Activated naive CD8-positive, alpha-beta T cell (primary cell): ENCODE data around the gene RAB8B.
A peak's percentile ranks its signal among the peaks of the same experiment; 100 is the strongest.

Experiments
- H3K27ac Mint-ChIP-seq: one replicate; pipeline ENCODE4 v1.8.0; 2021; ENCODE audit warnings: mixed read lengths
- H3K27me3 Mint-ChIP-seq: one replicate; pipeline ENCODE4 v1.8.0; 2021; ENCODE audit warnings: mixed read lengths
- H3K36me3 Mint-ChIP-seq: one replicate; pipeline ENCODE4 v1.8.0; 2021; ENCODE audit warnings: mixed read lengths
- H3K4me1 Mint-ChIP-seq: one replicate; pipeline ENCODE4 v1.8.0; 2021; ENCODE audit warnings: low read depth, mixed read lengths
- H3K4me3 Mint-ChIP-seq: one replicate; pipeline ENCODE4 v1.8.0; 2021; ENCODE audit warnings: mild to moderate bottlenecking, mixed read lengths
- H3K9me3 Mint-ChIP-seq: one replicate; pipeline ENCODE4 v1.8.0; 2021; ENCODE audit warnings: low read depth, mixed read lengths

RAB8B gene

GRCh38 chr15:63277893-63278456 is 88.6 kb downstream of the RAB8B start:
- Mint-ChIP-seq H3K27me3 (no peaks in the 10 kb centered on the region), H3K36me3 (peaks cover 2% of the 10 kb centered on the region), H3K4me1 (peaks cover 39% of the 10 kb centered on the region), H3K9me3 (no peaks in the 10 kb centered on the region), H3K4me3 (peak overlapping the region; percentile 78), H3K27ac (peak overlapping the region; percentile 66)

- Mint-ChIP-seq H3K36me3 (peaks cover 8% of the 10 kb centered on the region), H3K4me1 (peaks cover 16% of the 10 kb centered on the region), H3K4me3 (no peak overlapping the region), H3K27me3 (no peaks in the 10 kb centered on the region), H3K9me3 (no peaks in the 10 kb centered on the region), H3K27ac (no peak overlapping the region)
These were observed 93.7 kb downstream of the RAB8B start for GRCh38 chr15:63283126-63283525.

- peaks cover 14% of the 10 kb centered on the region for H3K4me1 Mint-ChIP-seq
- no peak overlapping the region for H3K27ac Mint-ChIP-seq
- no peaks in the 10 kb centered on the region for H3K27me3 Mint-ChIP-seq
- H3K4me3 Mint-ChIP-seq, result no peak overlapping the region
- H3K36me3 Mint-ChIP-seq, result peaks cover 8% of the 10 kb centered on the region
- no peaks in the 10 kb centered on the region for H3K9me3 Mint-ChIP-seq
These were observed 94.9 kb downstream of the RAB8B start for GRCh38 chr15:63284335-63284734.

- Mint-ChIP-seq H3K27me3 (no peaks in the 10 kb centered on the region), H3K4me3 (no peak overlapping the region), H3K36me3 (peaks cover 6% of the 10 kb centered on the region), H3K9me3 (no peaks in the 10 kb centered on the region), H3K4me1 (peaks cover 12% of the 10 kb centered on the region), H3K27ac (peak overlapping the region; percentile 50)
These were observed 97.7 kb downstream of the RAB8B start for GRCh38 chr15:63287109-63287508.

- Mint-ChIP-seq H3K27ac (no peak overlapping the region), H3K4me3 (no peak overlapping the region), H3K27me3 (no peaks in the 10 kb centered on the region), H3K4me1 (peaks cover 12% of the 10 kb centered on the region), H3K9me3 (no peaks in the 10 kb centered on the region), H3K36me3 (peaks cover 9% of the 10 kb centered on the region)
These were observed 98.9 kb downstream of the RAB8B start for GRCh38 chr15:63288342-63288741.

- Mint-ChIP-seq H3K27ac (no peak overlapping the region), H3K4me1 (peaks cover 8% of the 10 kb centered on the region), H3K36me3 (peaks cover 6% of the 10 kb centered on the region), H3K27me3 (no peaks in the 10 kb centered on the region), H3K9me3 (no peaks in the 10 kb centered on the region), H3K4me3 (no peak overlapping the region)
These were observed 99.5 kb downstream of the RAB8B start for GRCh38 chr15:63288778-63289378.

GRCh38 chr15:63291507-63291906 is 102.1 kb downstream of the RAB8B start:
- Mint-ChIP-seq H3K36me3 (peaks cover 7% of the 10 kb centered on the region), H3K27me3 (no peaks in the 10 kb centered on the region), H3K4me3 (no peak overlapping the region), H3K9me3 (no peaks in the 10 kb centered on the region), H3K27ac (no peak overlapping the region), H3K4me1 (peaks cover 14% of the 10 kb centered on the region)

GRCh38 chr15:63292241-63292640 is 102.8 kb downstream of the RAB8B start:
- no peak overlapping the region for H3K4me3 Mint-ChIP-seq
- peaks cover 14% of the 10 kb centered on the region for H3K4me1 Mint-ChIP-seq
- H3K36me3 Mint-ChIP-seq, result peaks cover 7% of the 10 kb centered on the region
- H3K9me3 Mint-ChIP-seq, result no peaks in the 10 kb centered on the region
- no peak overlapping the region for H3K27ac Mint-ChIP-seq
- H3K27me3 Mint-ChIP-seq, result no peaks in the 10 kb centered on the region

- H3K9me3 Mint-ChIP-seq, result no peaks in the 10 kb centered on the region
- H3K36me3 Mint-ChIP-seq, result peaks cover 9% of the 10 kb centered on the region
- H3K27me3 Mint-ChIP-seq, result no peaks in the 10 kb centered on the region
- H3K4me1 Mint-ChIP-seq, result peaks cover 14% of the 10 kb centered on the region
- no peak overlapping the region for H3K4me3 Mint-ChIP-seq
- H3K27ac Mint-ChIP-seq, result no peak overlapping the region
These were observed 103.4 kb downstream of the RAB8B start for GRCh38 chr15:63292771-63293170.

GRCh38 chr15:63294359-63294758 is 105.0 kb downstream of the RAB8B start:
- Mint-ChIP-seq H3K27ac (no peak overlapping the region), H3K4me3 (no peak overlapping the region), H3K9me3 (no peaks in the 10 kb centered on the region), H3K36me3 (peaks cover 14% of the 10 kb centered on the region), H3K27me3 (no peaks in the 10 kb centered on the region), H3K4me1 (peaks cover 7% of the 10 kb centered on the region)

GRCh38 chr15:63295341-63295740 is 105.9 kb downstream of the RAB8B start:
- H3K36me3 Mint-ChIP-seq, result peaks cover 14% of the 10 kb centered on the region
- no peaks in the 10 kb centered on the region for H3K27me3 Mint-ChIP-seq
- H3K27ac Mint-ChIP-seq, result no peak overlapping the region
- H3K9me3 Mint-ChIP-seq, result no peaks in the 10 kb centered on the region
- H3K4me1 Mint-ChIP-seq, result peaks cover 7% of the 10 kb centered on the region
- H3K4me3 Mint-ChIP-seq, result no peak overlapping the region

GRCh38 chr15:63296195-63296594 is 106.8 kb downstream of the RAB8B start:
- peaks cover 14% of the 10 kb centered on the region for H3K36me3 Mint-ChIP-seq
- H3K9me3 Mint-ChIP-seq, result no peaks in the 10 kb centered on the region
- peaks cover 7% of the 10 kb centered on the region for H3K4me1 Mint-ChIP-seq
- no peaks in the 10 kb centered on the region for H3K27me3 Mint-ChIP-seq
- H3K27ac Mint-ChIP-seq, result no peak overlapping the region
- H3K4me3 Mint-ChIP-seq, result no peak overlapping the region

- H3K4me3 Mint-ChIP-seq, result no peak overlapping the region
- peaks cover 17% of the 10 kb centered on the region for H3K36me3 Mint-ChIP-seq
- no peak overlapping the region for H3K27ac Mint-ChIP-seq
- H3K27me3 Mint-ChIP-seq, result no peaks in the 10 kb centered on the region
- peaks cover 5% of the 10 kb centered on the region for H3K4me1 Mint-ChIP-seq
- H3K9me3 Mint-ChIP-seq, result no peaks in the 10 kb centered on the region
These were observed 110.7 kb downstream of the RAB8B start for GRCh38 chr15:63299943-63300575.

GRCh38 chr15:63301088-63301487 is 111.7 kb downstream of the RAB8B start:
- no peaks in the 10 kb centered on the region for H3K9me3 Mint-ChIP-seq
- peaks cover 3% of the 10 kb centered on the region for H3K4me1 Mint-ChIP-seq
- H3K4me3 Mint-ChIP-seq, result no peak overlapping the region
- no peaks in the 10 kb centered on the region for H3K27me3 Mint-ChIP-seq
- H3K27ac Mint-ChIP-seq, result no peak overlapping the region
- peaks cover 17% of the 10 kb centered on the region for H3K36me3 Mint-ChIP-seq

GRCh38 chr15:63305260-63305659 is 115.9 kb downstream of the RAB8B start:
- Mint-ChIP-seq H3K4me3 (no peak overlapping the region), H3K27ac (no peak overlapping the region), H3K27me3 (no peaks in the 10 kb centered on the region), H3K9me3 (no peaks in the 10 kb centered on the region), H3K4me1 (no peaks in the 10 kb centered on the region), H3K36me3 (peaks cover 9% of the 10 kb centered on the region)
